WTC11 (cell line): ENCODE measurements around the gene VEGFB. TPM values are rescaled to one million over a fixed set of nuclear protein-coding genes. Genes with fewer than 3 reads are reported as not detected.

ENCODE experiments used
- ATAC-seq: fragments of 200-7000 bp; cut with Tn5 transposase; 2 replicates; pipeline ENCODE4 v1.10.0; 2021; ENCODE audit warnings: mild to moderate bottlenecking, moderate library complexity
- CTCF ChIA-PET: fragments of 300-600 bp; sonication (Branson Sonifier 250); formaldehyde crosslinking; loops from one replicate; lab custom pipeline; 2021; ENCODE audit warnings: antibody characterized with exemption; lab: Charles Lee
- POLR2A ChIA-PET: fragments of 350-600 bp; sonication (Branson Sonifier 250); formaldehyde crosslinking; loops from one replicate; lab custom pipeline; 2021; ENCODE audit warnings: antibody characterized with exemption; lab: Charles Lee
- DNase-seq: peaks from one replicate; pipeline ENCODE4 v3.0.0; 2021; ENCODE audit warnings: low spot score
- H3K27ac Mint-ChIP-seq: 2 replicates; pipeline ENCODE4 v1.8.0; 2021; ENCODE audit warnings: mixed read lengths
- H3K27me3 Mint-ChIP-seq: 2 replicates; pipeline ENCODE4 v1.8.0; 2021; ENCODE audit warnings: low read depth, mild to moderate bottlenecking, moderate library complexity, mixed read lengths
- H3K36me3 Mint-ChIP-seq: 2 replicates; pipeline ENCODE4 v1.8.0; 2021; ENCODE audit warnings: mixed read lengths
- H3K4me1 Mint-ChIP-seq: 2 replicates; pipeline ENCODE4 v1.8.0; 2022; ENCODE audit warnings: mixed read lengths
- H3K4me3 Mint-ChIP-seq: 2 replicates; pipeline ENCODE4 v1.8.0; 2021; ENCODE audit warnings: mild to moderate bottlenecking, moderate library complexity, mixed read lengths
- H3K9me3 Mint-ChIP-seq: 2 replicates; pipeline ENCODE4 v1.8.0; 2021; ENCODE audit warnings: mixed read lengths
- CREB1 ChIP-seq: sonication (generic); formaldehyde crosslinking; IDR thresholded peaks from 2 replicates; pipeline ENCODE4 v1.8.0; 2023; ENCODE audit warnings: mild to moderate bottlenecking, missing genetic modification reagents
- CREM ChIP-seq: sonication (generic); formaldehyde crosslinking; IDR thresholded peaks from 2 replicates; pipeline ENCODE4 v1.8.1; 2022; ENCODE audit warnings: mild to moderate bottlenecking, missing genetic modification reagents, moderate library complexity
- FOXP1 ChIP-seq: sonication (generic); formaldehyde crosslinking; IDR thresholded peaks from 2 replicates; pipeline ENCODE4 v1.8.0; 2022; ENCODE audit warnings: missing genetic modification reagents, mild to moderate bottlenecking, moderate library complexity, borderline replicate concordance
- GRHL2 ChIP-seq: fragments of 250-450 bp; sonication (Bioruptor Pico); IDR thresholded peaks from 2 replicates; pipeline ENCODE4 v1.8.0; 2022; ENCODE audit warnings: mild to moderate bottlenecking, moderate library complexity; ENCODE audit not compliant: insufficient replicate concordance, severe bottlenecking
- OVOL2 ChIP-seq: fragments of 250-450 bp; sonication (Bioruptor Pico); IDR thresholded peaks from 2 replicates; pipeline ENCODE4 v1.9.0; 2021; ENCODE audit warnings: mild to moderate bottlenecking, borderline replicate concordance
- SP1 ChIP-seq: sonication (generic); formaldehyde crosslinking; conservative IDR thresholded peaks from 2 replicates; pipeline ENCODE4 v1.8.1; 2022; ENCODE audit warnings: missing genetic modification reagents
- TEAD1 ChIP-seq: sonication (generic); formaldehyde crosslinking; IDR thresholded peaks from 2 replicates; pipeline ENCODE4 v1.8.0; 2022; ENCODE audit warnings: mild to moderate bottlenecking, missing genetic modification reagents
- TP53 ChIP-seq: sonication (generic); formaldehyde crosslinking; IDR thresholded peaks from 2 replicates; pipeline ENCODE4 v1.8.1; 2023; ENCODE audit warnings: mild to moderate bottlenecking, missing genetic modification reagents
- ZNF416 ChIP-seq: fragments of 250-450 bp; sonication (Bioruptor Pico); IDR thresholded peaks from 2 replicates; pipeline ENCODE4 v1.9.0; 2021; ENCODE audit warnings: mild to moderate bottlenecking, inconsistent platforms
- ZNF423 ChIP-seq: fragments of 250-450 bp; sonication (Bioruptor Pico); IDR thresholded peaks from 2 replicates; pipeline ENCODE4 v2.1.2; 2022; ENCODE audit warnings: mild to moderate bottlenecking, moderate library complexity
- total RNA-seq: library from RNA; stranded (reverse); gene quantifications from 3 replicates; pipeline ENCODE4 v1.2.3, GENCODE V29; 2021
- TF ChIP-seq, protein P1 (sequence below): sonication (generic); formaldehyde crosslinking; IDR thresholded peaks from 2 replicates; pipeline ENCODE4 v1.8.1; 2023; ENCODE audit warnings: mild to moderate bottlenecking, moderate library complexity, missing genetic modification reagents
- TF ChIP-seq, protein P2 (sequence below): sonication (generic); formaldehyde crosslinking; IDR thresholded peaks from 2 replicates; pipeline ENCODE4 v1.8.0; 2023; ENCODE audit warnings: missing genetic modification reagents
- TF ChIP-seq, protein P3 (sequence below): sonication (generic); formaldehyde crosslinking; IDR thresholded peaks from 2 replicates; pipeline ENCODE4 v1.8.0; 2023; ENCODE audit warnings: missing genetic modification reagents, mild to moderate bottlenecking, borderline replicate concordance
- TF ChIP-seq, protein P4 (sequence below): sonication (generic); formaldehyde crosslinking; IDR thresholded peaks from 2 replicates; pipeline ENCODE4 v1.8.1; 2023; ENCODE audit warnings: mild to moderate bottlenecking, missing genetic modification reagents, moderate library complexity
- TF ChIP-seq, protein P5 (sequence below): sonication (generic); formaldehyde crosslinking; IDR thresholded peaks from 2 replicates; pipeline ENCODE4 v1.8.0; 2022; ENCODE audit warnings: mild to moderate bottlenecking, missing genetic modification reagents
- TF ChIP-seq, protein P6 (sequence below): fragments of 200-600 bp; IDR thresholded peaks from 2 replicates; pipeline ENCODE4 v1.8.0; 2022; ENCODE audit warnings: antibody characterized with exemption

Gene VEGFB
- total RNA-seq, 1 experiment from 2014 or later: 51.7 TPM

DNA sequence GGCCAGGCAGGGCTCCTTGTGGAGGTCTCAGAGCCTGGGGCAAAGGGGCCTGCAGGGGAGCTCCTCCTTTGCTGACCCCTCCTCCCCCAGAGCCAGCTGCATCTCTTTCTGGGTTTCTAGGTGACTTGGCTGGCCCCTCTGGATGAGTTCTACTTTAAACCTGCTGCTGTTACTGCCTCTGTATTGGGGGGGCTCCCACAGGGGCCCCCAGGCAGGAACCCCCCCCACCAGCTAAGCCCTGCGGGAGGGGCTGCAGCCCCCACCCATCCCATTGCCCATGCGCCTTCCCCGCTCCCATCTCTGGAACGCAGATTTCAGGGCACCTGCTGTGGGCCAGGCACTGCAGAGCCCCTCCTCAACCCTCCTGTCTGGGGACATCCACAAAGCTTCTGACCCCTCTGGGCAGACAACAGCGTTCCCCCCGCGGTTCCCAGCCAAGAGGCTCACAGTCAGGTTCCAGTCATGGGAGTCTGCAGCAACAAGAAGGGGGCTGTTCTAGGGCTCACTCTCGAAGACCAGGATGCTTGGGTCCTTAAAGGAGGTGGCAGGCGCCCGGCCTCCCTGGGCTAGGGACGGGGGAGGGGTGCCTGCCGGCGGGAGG is 16.1 kb downstream of the VEGFB start:
- no peak for ATAC-seq
- Mint-ChIP-seq H3K27ac (peak overlapping the region; percentile 97), H3K4me3 (peak overlapping the region; percentile 88), H3K4me1 (peaks cover 42% of the 10 kb centered on the region), H3K36me3 (no peaks in the 10 kb centered on the region), H3K9me3 (no peaks in the 10 kb centered on the region), H3K27me3 (no peaks in the 10 kb centered on the region)
- TF ChIP-seq FOXP1 (0 out of 2 replicates have a peak, but pooled peaks have one; percentile 8), ZNF423 (CRISPR knock-in tag) (peak; percentile 68; the same call in 1 of the 2 replicates), OVOL2 (no peak), TP53 (0 out of 2 replicates have a peak, but pooled peaks have one; percentile 15)
- TF ChIP-seq, protein P1, sequence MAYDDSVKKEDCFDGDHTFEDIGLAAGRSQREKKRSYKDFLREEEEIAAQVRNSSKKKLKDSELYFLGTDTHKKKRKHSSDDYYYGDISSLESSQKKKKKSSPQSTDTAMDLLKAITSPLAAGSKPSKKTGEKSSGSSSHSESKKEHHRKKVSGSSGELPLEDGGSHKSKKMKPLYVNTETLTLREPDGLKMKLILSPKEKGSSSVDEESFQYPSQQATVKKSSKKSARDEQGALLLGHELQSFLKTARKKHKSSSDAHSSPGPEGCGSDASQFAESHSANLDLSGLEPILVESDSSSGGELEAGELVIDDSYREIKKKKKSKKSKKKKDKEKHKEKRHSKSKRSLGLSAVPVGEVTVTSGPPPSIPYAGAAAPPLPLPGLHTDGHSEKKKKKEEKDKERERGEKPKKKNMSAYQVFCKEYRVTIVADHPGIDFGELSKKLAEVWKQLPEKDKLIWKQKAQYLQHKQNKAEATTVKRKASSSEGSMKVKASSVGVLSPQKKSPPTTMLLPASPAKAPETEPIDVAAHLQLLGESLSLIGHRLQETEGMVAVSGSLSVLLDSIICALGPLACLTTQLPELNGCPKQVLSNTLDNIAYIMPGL (CRISPR knock-in tag): 0 out of 2 replicates have a peak, but pooled peaks have one; percentile 5
- TF ChIP-seq, protein P2, sequence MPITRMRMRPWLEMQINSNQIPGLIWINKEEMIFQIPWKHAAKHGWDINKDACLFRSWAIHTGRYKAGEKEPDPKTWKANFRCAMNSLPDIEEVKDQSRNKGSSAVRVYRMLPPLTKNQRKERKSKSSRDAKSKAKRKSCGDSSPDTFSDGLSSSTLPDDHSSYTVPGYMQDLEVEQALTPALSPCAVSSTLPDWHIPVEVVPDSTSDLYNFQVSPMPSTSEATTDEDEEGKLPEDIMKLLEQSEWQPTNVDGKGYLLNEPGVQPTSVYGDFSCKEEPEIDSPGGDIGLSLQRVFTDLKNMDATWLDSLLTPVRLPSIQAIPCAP (CRISPR knock-in tag): no peak
- TF ChIP-seq, protein P3, sequence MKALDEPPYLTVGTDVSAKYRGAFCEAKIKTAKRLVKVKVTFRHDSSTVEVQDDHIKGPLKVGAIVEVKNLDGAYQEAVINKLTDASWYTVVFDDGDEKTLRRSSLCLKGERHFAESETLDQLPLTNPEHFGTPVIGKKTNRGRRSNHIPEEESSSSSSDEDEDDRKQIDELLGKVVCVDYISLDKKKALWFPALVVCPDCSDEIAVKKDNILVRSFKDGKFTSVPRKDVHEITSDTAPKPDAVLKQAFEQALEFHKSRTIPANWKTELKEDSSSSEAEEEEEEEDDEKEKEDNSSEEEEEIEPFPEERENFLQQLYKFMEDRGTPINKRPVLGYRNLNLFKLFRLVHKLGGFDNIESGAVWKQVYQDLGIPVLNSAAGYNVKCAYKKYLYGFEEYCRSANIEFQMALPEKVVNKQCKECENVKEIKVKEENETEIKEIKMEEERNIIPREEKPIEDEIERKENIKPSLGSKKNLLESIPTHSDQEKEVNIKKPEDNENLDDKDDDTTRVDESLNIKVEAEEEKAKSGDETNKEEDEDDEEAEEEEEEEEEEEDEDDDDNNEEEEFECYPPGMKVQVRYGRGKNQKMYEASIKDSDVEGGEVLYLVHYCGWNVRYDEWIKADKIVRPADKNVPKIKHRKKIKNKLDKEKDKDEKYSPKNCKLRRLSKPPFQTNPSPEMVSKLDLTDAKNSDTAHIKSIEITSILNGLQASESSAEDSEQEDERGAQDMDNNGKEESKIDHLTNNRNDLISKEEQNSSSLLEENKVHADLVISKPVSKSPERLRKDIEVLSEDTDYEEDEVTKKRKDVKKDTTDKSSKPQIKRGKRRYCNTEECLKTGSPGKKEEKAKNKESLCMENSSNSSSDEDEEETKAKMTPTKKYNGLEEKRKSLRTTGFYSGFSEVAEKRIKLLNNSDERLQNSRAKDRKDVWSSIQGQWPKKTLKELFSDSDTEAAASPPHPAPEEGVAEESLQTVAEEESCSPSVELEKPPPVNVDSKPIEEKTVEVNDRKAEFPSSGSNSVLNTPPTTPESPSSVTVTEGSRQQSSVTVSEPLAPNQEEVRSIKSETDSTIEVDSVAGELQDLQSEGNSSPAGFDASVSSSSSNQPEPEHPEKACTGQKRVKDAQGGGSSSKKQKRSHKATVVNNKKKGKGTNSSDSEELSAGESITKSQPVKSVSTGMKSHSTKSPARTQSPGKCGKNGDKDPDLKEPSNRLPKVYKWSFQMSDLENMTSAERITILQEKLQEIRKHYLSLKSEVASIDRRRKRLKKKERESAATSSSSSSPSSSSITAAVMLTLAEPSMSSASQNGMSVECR: no peak
- no peak for DNase-seq
- POLR2A ChIA-PET: interaction anchor here (0.9 to 3.7 kb wide), 7 partner anchors 9 to 98 kb away, joined by 3 to 25 read pairs (median 4); partner anchors contain the start of genes FKBP2, NUDT22, PRDX5 and STIP1
- CTCF ChIA-PET: interaction anchor here (0.5 to 5.3 kb wide), 30 partner anchors 8 to 599 kb away, joined by 3 to 75 read pairs (median 9); partner anchors contain the start of genes CATSPERZ, CCDC88B, DNAJC4 and ESRRA

DNA sequence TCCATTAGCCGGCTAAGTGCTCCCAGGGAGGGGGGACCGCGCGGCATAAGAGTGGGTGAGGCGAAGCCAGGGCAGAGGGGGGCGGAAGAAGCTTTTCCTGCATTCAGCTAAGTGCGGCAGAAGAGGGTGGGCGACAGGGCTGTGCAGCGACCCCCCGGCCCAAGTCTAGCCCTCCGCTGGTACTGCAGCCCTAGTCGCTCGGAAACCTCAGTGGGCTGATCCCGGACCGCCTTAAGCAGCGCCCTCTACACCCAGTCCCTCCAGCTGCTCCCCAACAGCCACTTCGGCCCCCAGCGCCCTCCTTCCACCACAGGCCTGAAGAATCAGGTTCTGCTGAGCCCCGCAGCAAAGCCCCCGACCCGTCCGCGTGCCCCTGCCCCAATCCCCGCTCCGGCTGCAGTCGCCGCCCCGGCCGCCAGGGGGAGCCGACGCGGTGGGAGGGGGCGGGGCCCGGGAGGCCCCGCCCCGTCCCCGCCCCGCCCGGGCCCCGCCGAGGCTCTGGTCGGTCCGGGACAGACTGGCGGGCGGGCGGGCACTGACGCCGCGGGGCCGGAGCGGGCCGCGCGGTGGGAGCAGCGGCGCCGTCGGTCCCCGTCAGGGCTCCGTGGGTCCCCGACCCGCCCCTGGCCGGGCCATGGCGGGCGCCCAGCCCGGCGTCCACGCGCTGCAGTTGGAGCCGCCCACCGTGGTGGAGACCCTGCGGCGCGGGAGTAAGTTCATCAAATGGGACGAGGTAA is 16.8 kb downstream of the VEGFB start, which contains the start of gene PLCB3:
PLCB3 (plus strand) TSS at position 515 of the 737 bp plus-strand sequence; CDS start at position 635, 120 bp downstream.
- POLR2A ChIA-PET: interaction anchor here (0.7 to 3.7 kb wide), 6 partner anchors 9 to 99 kb away, joined by 3 to 25 read pairs (median 4); partner anchors contain the start of genes NUDT22, PRDX5, TRMT112 and TRPT1
- no peak for TF ChIP-seq CREB1 (CRISPR knock-in tag)
- TF ChIP-seq GRHL2 (CRISPR knock-in tag): no peak
- TF ChIP-seq, protein P4, sequence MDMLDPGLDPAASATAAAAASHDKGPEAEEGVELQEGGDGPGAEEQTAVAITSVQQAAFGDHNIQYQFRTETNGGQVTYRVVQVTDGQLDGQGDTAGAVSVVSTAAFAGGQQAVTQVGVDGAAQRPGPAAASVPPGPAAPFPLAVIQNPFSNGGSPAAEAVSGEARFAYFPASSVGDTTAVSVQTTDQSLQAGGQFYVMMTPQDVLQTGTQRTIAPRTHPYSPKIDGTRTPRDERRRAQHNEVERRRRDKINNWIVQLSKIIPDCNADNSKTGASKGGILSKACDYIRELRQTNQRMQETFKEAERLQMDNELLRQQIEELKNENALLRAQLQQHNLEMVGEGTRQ: 0 out of 2 replicates have a peak, but pooled peaks have one; percentile 23
- TF ChIP-seq ZNF416: 0 out of 2 replicates have a peak, but pooled peaks have one; percentile 38
- TF ChIP-seq, protein P5, sequence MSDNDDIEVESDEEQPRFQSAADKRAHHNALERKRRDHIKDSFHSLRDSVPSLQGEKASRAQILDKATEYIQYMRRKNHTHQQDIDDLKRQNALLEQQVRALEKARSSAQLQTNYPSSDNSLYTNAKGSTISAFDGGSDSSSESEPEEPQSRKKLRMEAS (CRISPR knock-in tag): peak; percentile 56; the same call in 1 of the 2 replicates
- peak; percentile 26; the same call in 1 of the 2 replicates for TF ChIP-seq CREM (CRISPR knock-in tag)
- TF ChIP-seq, protein P6, sequence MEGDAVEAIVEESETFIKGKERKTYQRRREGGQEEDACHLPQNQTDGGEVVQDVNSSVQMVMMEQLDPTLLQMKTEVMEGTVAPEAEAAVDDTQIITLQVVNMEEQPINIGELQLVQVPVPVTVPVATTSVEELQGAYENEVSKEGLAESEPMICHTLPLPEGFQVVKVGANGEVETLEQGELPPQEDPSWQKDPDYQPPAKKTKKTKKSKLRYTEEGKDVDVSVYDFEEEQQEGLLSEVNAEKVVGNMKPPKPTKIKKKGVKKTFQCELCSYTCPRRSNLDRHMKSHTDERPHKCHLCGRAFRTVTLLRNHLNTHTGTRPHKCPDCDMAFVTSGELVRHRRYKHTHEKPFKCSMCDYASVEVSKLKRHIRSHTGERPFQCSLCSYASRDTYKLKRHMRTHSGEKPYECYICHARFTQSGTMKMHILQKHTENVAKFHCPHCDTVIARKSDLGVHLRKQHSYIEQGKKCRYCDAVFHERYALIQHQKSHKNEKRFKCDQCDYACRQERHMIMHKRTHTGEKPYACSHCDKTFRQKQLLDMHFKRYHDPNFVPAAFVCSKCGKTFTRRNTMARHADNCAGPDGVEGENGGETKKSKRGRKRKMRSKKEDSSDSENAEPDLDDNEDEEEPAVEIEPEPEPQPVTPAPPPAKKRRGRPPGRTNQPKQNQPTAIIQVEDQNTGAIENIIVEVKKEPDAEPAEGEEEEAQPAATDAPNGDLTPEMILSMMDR: peak; percentile 71
- TF ChIP-seq SP1 (CRISPR knock-in tag): peak; percentile 93
- no peak for TF ChIP-seq TEAD1 (CRISPR knock-in tag)
- TF ChIP-seq, protein P1 (CRISPR knock-in tag): 0 out of 2 replicates have a peak, but pooled peaks have one; percentile 43
- 0 out of 2 replicates have a peak, but pooled peaks have one; percentile 12 for TF ChIP-seq FOXP1
- TF ChIP-seq, all 79 proteins: peak for 8
- peak; percentile 78 for DNase-seq
- Mint-ChIP-seq H3K9me3 (no peaks in the 10 kb centered on the region), H3K36me3 (no peaks in the 10 kb centered on the region), H3K4me1 (peaks cover 42% of the 10 kb centered on the region), H3K4me3 (peak within 1 kb of the TSS; percentile 90), H3K27ac (peak within 1 kb of the TSS; percentile 94), H3K27me3 (no peaks in the 10 kb centered on the region)
- CTCF ChIA-PET: interaction anchor here (0.5 to 5.3 kb wide), 28 partner anchors 9 to 598 kb away, joined by 3 to 75 read pairs (median 12); partner anchors contain the start of genes CATSPERZ, CCDC88B, DNAJC4 and ESRRA
- ATAC-seq: peak; percentile 14
